Measurements from ENCODE around the gene MPP2. TPM values are rescaled to one million over a fixed set of nuclear protein-coding genes. Genes with fewer than 3 reads are reported as not detected.
A peak's percentile ranks its signal among the peaks of the same experiment; 100 is the strongest.

MPP2 gene
- total and polyA plus RNA-seq, 9 of the 15 experiments (the other 6 are each of a cell fraction or from before 2014, with no cell fraction given): 0.04 to 1.0 (median 0.24) TPM

GRCh38 chr17:43906951-43907424 lies 348 bp downstream of the MPP2 start:
- Histone ChIP-seq H3K9me3 (replicated peaks; ENCODE audit: control insufficient read depth, insufficient read depth, low read depth, low read length) (no peaks in the 10 kb centered on the region), H3K79me2 (ENCODE audit: control insufficient read depth, insufficient read depth, low read length) (no peaks in the 10 kb centered on the region), H3K27me3 (ENCODE audit: control insufficient read depth in 2 of 2, insufficient read depth in 2 of 2, low read length in 2 of 2) (peaks cover 27 to 54% of the 10 kb centered on the region in 2 experiments), H3K36me3 (ENCODE audit: control insufficient read depth, insufficient read depth, low read length) (no peaks in the 10 kb centered on the region), H2AFZ (ENCODE audit: low read depth, low read length) (peak overlapping the region; percentile 88; the same call in 1 of the 2 replicates), H3K4me2 (ENCODE audit: insufficient read depth, low read length) (peak overlapping the region; percentile 74), H3K4me3 (peak overlapping the region; percentile 8; the same call in 1 of the 2 replicates), H3K9ac (ENCODE audit: insufficient read depth in 1 of 2, low read depth in 2 of 2, low read length in 2 of 2) (peak overlapping the region in 1 of 2 experiments; percentile 68; a peak in 2 of 4 replicates), H3K27ac (ENCODE audit: extremely low read depth, low read depth, low read length) (no peak overlapping the region), H4K20me1 (replicated peaks; ENCODE audit: control insufficient read depth, insufficient read depth, low read length) (peaks cover 6% of the 10 kb centered on the region; the same call in 1 of the 2 replicates), H3K9me1 (ENCODE audit: control insufficient read depth, insufficient read depth, low read length) (no peaks in the 10 kb centered on the region), H3K4me1 (replicated peaks in 1 of 2; ENCODE audit: control insufficient read depth in 2 of 2, insufficient read depth in 2 of 2, low read length in 2 of 2) (peaks cover 0 to 23% of the 10 kb centered on the region in 2 experiments; a peak in 3 of 5 replicates)
- in situ Hi-C loops (cut with MboI): no loop called here
- no TSS peak for BruUV-seq (replicated peaks)
- ChIA-PET CTCF (ENCODE audit: low intra/inter-chr PET ratio) (no interaction called here), POLR2A (interaction anchor here (0.6 kb wide), 2 partner anchors 15 to 240 kb away, joined by 3 read pairs; no protein-coding TSS in a partner anchor)
- DNase-seq (ENCODE audit: extremely low read depth in 1 of 4, low spot score in 3 of 4) (peak in 1 of 4 experiments; percentile 23), ATAC-seq (no peak), FAIRE-seq (no peak)
- intact Hi-C loops (cut with micrococcal nuclease): no loop called here
- peak; percentile 44 for TF ChIP-seq CEBPB (tag; IDR thresholded peaks at IDR 0.05)
- TF ChIP-seq GABPA (tag; conservative IDR thresholded peaks at IDR 0.05; ENCODE audit: low read depth): no peak
- TF ChIP-seq RBM17 (IDR thresholded peaks at IDR 0.05; ENCODE audit: borderline replicate concordance, low read depth, low read length): no peak
- TF ChIP-seq GTF3C2 (IDR thresholded peaks at IDR 0.05; ENCODE audit: borderline replicate concordance, extremely low read depth, insufficient read length): no peak
- TF ChIP-seq TFAP4 (CRISPR knock-in tag; IDR thresholded peaks at IDR 0.05; ENCODE audit: borderline replicate concordance): no peak
- no peak for TF ChIP-seq XRCC4 (IDR thresholded peaks at IDR 0.05; ENCODE audit: extremely low read depth, insufficient read depth, insufficient read length)
- 11% methylated on average over 25 of the region's 29 CpGs for WGBS (ENCODE audit: insufficient coverage, low coverage, missing lambda C conversion rate)

Measured in K562 (cell line).